DND-41 (cell line): ENCODE results near the gene CD276.

Experiments used
- CTCF ChIP-seq: IDR thresholded peaks from 2 replicates; pipeline ENCODE4 v1.5.1; 2012; ENCODE audit warnings: borderline replicate concordance, low read length, moderate library complexity, mild to moderate bottlenecking; ENCODE audit not compliant: poor library complexity, severe bottlenecking; ENCODE audit errors: extremely low read depth
- EZH2 ChIP-seq: IDR thresholded peaks from 3 replicates; pipeline ENCODE4 v1.6.1; 2012; ENCODE audit warnings: borderline replicate concordance, low read depth, mild to moderate bottlenecking, moderate library complexity, low read length, inconsistent platforms; ENCODE audit not compliant: severe bottlenecking

GRCh38 chr15:73637527-73637926 lies 46.7 kb upstream of the CD276 start:
- TF ChIP-seq CTCF (no peak), EZH2 (no peak)
